NCI-H82 treated with DMSO at 0.1 percent for 48 hours (cell line): ENCODE measurements around the gene SMPD4.
"Not testable (repeated sequence)": the region's sequence is repeated elsewhere in the genome, so short reads cannot be mapped to it uniquely, and the experiment has no call there.

Experiments used
- DNase-seq: peaks from one replicate; lab custom pipeline; 2025; ENCODE audit not compliant: unreplicated experiment; lab: John Stamatoyannopoulos, UW

Gene SMPD4

DNA sequence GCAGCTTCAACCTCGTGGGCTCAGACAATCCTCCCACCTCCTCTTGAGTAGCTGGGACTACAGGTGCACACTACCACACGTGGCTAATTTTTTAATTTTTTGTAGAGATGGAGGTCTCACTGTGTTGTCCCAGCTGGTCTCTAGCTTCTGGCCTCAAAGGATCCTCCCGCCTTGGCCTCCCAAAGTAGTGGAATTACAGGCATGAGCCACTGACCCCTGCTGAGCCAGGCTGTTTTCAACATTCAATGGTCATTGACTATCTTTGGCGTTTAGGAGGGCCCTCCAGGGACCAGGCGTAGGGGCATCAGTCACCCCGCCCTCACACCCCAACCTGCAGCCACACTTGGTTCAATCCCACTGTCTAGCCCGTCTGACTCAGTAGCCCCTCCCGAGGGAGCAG is 5.9 kb upstream of the SMPD4 start:
- no peak for DNase-seq

DNA sequence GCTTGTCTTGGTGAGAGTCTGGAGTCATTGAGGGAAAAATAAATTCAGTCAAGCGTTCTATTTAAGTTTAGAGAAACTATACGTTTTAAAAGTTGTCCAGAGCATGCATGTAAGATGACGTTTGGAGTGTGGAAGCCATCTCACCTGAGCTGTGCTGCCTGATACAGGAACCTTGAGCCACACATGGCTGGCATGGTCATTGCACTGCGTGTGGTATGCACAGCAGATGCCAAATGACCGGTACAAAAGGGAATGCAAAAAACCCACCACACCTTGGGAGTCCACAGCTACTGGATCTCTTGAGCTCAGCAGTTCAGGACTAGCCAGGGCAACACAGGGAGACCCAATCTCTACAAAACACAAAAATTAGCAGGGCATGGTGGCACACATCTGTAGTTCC is 5.0 kb upstream of the SMPD4 start:
- DNase-seq: no peak

GRCh38 chr2:130185896-130186295 is 4.5 kb upstream of the SMPD4 start:
- DNase-seq: no peak

DNA sequence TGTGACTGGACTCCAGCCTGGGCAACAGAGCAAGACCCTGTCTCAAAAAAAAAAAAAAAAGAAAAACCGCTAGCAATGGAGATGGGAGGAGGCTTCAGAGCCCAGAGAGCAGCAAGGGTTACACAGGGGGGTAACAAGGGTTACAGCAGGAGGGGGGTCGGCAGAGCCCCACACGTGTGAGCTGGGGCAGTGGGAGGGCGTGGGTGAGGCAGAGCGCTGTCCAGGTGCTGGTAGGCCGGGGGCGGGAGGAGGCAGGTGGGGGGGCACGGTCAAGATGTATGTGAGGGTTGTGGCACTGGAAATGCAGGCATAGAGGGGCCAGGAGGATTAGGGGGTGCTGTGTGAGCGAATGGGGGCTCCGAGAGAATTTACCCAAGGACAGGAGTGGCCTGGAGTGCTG is 4.0 kb upstream of the SMPD4 start:
- DNase-seq: no peak

GRCh38 chr2:130183512-130184373 is 2.3 kb upstream of the SMPD4 start:
- no peak for DNase-seq

DNA sequence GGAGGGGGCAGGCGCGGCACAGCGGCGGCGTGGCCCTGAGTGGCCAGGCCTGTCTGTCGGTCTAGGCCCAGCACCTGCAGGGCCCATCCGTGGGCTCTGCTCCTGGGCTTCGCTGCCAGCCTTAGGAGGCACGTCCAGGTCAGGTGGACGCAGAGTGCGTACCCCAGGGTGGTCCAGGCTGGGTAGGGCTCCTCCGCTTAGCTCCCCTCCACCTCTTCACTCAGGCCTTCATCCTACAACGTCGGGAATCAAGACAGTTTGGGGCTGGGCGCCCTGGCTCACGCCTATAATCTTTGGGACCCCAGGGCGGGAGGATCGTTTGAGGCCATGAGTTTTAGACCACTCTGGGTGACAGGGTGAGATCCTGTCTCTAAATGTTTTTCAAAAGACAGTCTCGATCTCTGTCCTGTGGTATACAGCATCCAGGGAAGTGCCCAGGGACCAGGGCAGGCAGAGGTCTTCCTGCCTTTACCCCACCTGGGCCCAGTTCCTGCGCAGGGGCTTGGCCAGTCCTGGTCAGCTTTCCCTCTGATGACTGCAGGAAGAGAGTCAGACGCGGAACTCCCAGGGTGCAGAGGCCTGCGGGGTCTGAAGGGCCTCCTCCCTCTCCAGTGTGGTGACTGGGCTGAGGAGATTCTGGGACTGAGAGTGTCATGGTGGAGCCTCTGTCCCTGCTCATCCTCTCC is 1.6 kb upstream of the SMPD4 start:
- not testable (repeated sequence) for DNase-seq

GRCh38 chr2:130181880-130182682 is 679 bp upstream of the SMPD4 start, which contains the start of gene MZT2B:
Gene MZT2B (plus strand): TSS chr2:130182262. CDS start chr2:130182283, 21 bp downstream.
- DNase-seq: peak; percentile 58

DNA sequence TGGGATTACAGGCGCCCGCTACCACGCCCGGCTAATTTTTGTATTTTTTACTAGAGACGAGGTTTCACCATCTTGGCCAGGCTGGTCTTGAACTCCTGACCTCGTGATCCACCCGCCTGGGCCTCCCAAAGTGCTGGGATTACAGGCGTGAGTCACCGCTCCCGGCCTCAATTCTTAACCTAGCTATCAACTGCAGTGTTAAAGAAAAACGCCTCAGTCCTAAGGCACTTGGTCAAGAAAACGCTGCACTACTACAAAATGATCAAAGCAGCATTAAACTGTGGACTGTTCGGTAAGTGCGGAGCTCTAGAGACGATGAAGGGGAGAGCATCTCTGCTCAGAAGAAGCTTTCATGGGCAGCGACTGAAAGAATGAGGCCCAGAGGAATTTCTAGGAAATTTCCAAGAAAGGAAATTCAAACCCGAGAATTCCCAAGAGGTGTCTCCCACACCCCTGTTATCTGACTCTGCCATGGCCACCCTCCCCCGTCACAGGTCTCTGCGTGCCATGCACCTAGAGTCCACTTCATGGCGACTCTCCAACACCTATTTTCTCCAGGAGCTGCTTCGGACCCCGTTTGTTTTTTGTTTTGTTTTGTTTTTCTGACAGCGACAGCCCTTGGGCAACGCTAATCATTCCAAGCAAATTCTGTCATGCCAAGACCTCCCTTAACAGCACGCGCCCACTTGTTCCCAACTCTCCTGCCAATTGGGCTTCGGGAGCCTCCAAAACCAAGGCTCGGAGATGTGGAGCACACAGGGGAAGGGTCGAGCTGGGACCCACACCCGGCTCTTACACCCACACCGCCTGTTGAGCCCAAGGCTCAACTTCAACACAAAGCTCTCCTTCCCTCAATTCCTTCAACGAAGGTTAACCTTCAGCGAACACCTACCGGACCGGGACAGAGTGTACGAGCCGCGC is 738 bp downstream of the SMPD4 start:
- not testable (repeated sequence) for DNase-seq

GRCh38 chr2:130174866-130175265 is 6.5 kb downstream of the SMPD4 start:
- not testable (repeated sequence) for DNase-seq

GRCh38 chr2:130169896-130170295 is 11.5 kb downstream of the SMPD4 start:
- no peak for DNase-seq

GRCh38 chr2:130169163-130169562 is 12.2 kb downstream of the SMPD4 start:
- not testable (repeated sequence) for DNase-seq

GRCh38 chr2:130166611-130167010 is 14.8 kb downstream of the SMPD4 start:
- DNase-seq: not testable (repeated sequence)

GRCh38 chr2:130165293-130166016 is 15.9 kb downstream of the SMPD4 start:
- no peak for DNase-seq

- DNase-seq: no peak
Measured at GRCh38 chr2:130162968-130163367, 18.4 kb downstream of the SMPD4 start.

- not testable (repeated sequence) for DNase-seq
Measured at GRCh38 chr2:130162486-130162885, 18.9 kb downstream of the SMPD4 start.

DNA sequence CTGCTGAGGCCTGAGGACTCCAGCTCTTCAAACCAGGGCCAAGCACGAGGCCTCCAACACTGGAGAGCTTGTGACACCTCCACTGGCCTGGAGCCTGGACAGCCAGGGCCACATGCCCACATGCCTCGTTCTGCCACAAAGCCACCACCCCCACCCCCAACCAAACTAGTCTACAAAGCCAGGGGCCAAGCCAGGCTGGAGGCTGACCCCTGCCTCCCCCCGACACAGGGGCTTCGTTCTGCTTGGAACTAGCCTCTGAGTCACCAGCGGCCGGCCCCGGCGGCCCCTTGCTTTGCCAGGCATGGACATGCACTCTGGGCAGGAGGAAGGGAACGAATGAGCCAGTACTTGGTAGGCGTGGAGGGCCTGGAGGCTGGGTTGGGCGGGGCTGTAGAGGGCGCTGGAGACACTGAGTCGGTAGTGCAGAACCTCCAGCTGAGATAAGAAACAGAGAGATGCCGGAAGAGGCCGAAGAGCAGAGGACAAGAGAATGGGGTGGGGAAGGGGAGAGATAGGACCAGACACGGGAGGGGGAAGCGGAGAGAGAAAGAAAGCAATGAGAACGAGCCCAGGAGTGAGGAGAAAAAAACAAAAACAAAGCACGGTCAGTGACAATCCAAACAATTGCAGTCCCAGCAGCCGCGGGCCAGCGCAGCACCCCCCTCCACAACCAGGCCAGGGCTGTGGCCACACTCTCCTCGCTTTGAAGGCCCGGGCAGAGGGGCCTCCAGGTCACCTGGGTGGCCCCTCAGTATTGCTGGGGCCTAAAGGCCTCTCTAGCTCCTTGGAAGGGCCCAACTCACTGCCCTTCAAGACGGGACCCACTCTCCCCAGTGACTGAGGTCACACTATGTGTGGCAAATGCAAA is 20.3 kb downstream of the SMPD4 start:
- not testable (repeated sequence) for DNase-seq

- no peak for DNase-seq
Measured at GRCh38 chr2:130160131-130160530, 21.3 kb downstream of the SMPD4 start.

DNA sequence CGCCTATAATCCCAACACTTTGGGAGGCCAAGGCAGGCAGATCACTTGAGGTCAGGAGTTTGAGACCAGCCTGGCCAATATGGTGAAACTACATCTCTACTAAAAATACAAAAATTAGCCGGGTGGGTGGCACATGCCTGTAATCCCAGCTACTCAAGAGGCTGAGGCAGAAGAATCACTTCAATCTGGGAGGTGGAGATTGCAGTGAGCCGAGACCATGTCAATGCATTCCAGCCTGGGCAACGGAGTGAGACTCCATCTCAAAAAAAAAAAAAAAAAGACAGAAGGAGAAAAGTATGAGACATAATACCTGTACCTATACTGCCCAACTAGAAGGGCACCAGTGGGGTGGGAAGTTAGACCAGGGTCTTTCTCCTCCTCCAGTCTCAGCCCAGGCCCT is 22.0 kb downstream of the SMPD4 start:
- not testable (repeated sequence) for DNase-seq

- no peak for DNase-seq
Measured at GRCh38 chr2:130158631-130159030, 22.8 kb downstream of the SMPD4 start.
